Activated T-helper 1 cell treated with anti-CD3 and anti-CD28 coated beads, Interleukin-12 subunit alpha, Interleukin-12 subunit beta, Interleukin-2, Interleukin-4 antibody, amounts not matched to agents 30 ng/mL and 10 ng/mL and 1 ng/mL, durations not matched to agents 14 hours and 24 hours and 36 hours (primary cell): ENCODE results near the gene SPRED3. TPM values are rescaled to one million over a fixed set of nuclear protein-coding genes. Genes with fewer than 3 reads are reported as not detected.
"Not testable (repeated sequence)": the region's sequence is repeated elsewhere in the genome, so short reads cannot be mapped to it uniquely, and the experiment has no call there.

Source experiments
- DNase-seq: peaks from one replicate; pipeline ENCODE4 v3.0.0; 2021; ENCODE audit warnings: low spot score
- H3K27ac Mint-ChIP-seq: one replicate; pipeline ENCODE4 v1.8.0; 2021; ENCODE audit warnings: mild to moderate bottlenecking, mixed read lengths
- H3K27me3 Mint-ChIP-seq: one replicate; pipeline ENCODE4 v1.8.0; 2022; ENCODE audit warnings: mild to moderate bottlenecking, moderate library complexity, mixed read lengths; ENCODE audit not compliant: insufficient read depth
- H3K36me3 Mint-ChIP-seq: one replicate; pipeline ENCODE4 v1.8.0; 2021; ENCODE audit warnings: low read depth, mixed read lengths
- H3K4me1 Mint-ChIP-seq: one replicate; pipeline ENCODE4 v1.8.0; 2021; ENCODE audit warnings: low read depth, mixed read lengths
- H3K4me3 Mint-ChIP-seq: one replicate; pipeline ENCODE4 v1.8.0; 2021; ENCODE audit warnings: mild to moderate bottlenecking, moderate library complexity, mixed read lengths
- H3K9me3 Mint-ChIP-seq: one replicate; pipeline ENCODE4 v1.8.0; 2021; ENCODE audit warnings: mixed read lengths
- intact Hi-C: fragments of 100-400 bp; cut with micrococcal nuclease; formaldehyde crosslinking; loops from one replicate; pipeline ENCODE4 v1.15.1; 2024
- total RNA-seq: library from RNA; stranded (reverse); gene quantifications from 2 replicates; pipeline ENCODE4 v1.2.3, GENCODE V29; 2022

Gene SPRED3
- total RNA-seq, 1 donor from 2014 or later: 2.2 TPM

- DNase-seq: no peak
- Mint-ChIP-seq H3K4me1 (peaks cover 22% of the 10 kb centered on the region), H3K27me3 (peaks cover 34% of the 10 kb centered on the region), H3K9me3 (no peaks in the 10 kb centered on the region), H3K4me3 (peak overlapping the region; percentile 90), H3K36me3 (no peaks in the 10 kb centered on the region), H3K27ac (peak overlapping the region; percentile 22)
- intact Hi-C loops: no loop called here
Measured at GRCh38 chr19:38360839-38361631, 27.5 kb upstream of the SPRED3 start.

GRCh38 chr19:38361633-38362075, 26.8 kb upstream of the SPRED3 start:
- H3K9me3 Mint-ChIP-seq: no peaks in the 10 kb centered on the region
- intact Hi-C loops: loop anchor here (1.0 to 2.0 kb wide), 6 partner anchors 13 to 489 kb away; partner anchors contain the start of genes GGN, PSMD8, SIPA1L3 and SPRED3

GRCh38 chr19:38362076-38362945, 26.2 kb upstream of the SPRED3 start:
- intact Hi-C loops: loop anchor here (1.0 to 2.0 kb wide), 6 partner anchors 12 to 488 kb away; partner anchors contain the start of genes GGN, PSMD8, SIPA1L3 and SPRED3
- Mint-ChIP-seq H3K36me3 (no peaks in the 10 kb centered on the region), H3K27ac (peak overlapping the region; percentile 81), H3K9me3 (no peaks in the 10 kb centered on the region), H3K4me3 (peak overlapping the region; percentile 90), H3K27me3 (peaks cover 29% of the 10 kb centered on the region), H3K4me1 (peaks cover 22% of the 10 kb centered on the region)
- peak; percentile 84 for DNase-seq

More at GRCh38 chr19:38361633-38362075, 26.8 kb upstream of the SPRED3 start:
- Mint-ChIP-seq H3K36me3 (no peaks in the 10 kb centered on the region), H3K27ac (peak overlapping the region; percentile 61), H3K27me3 (peaks cover 30% of the 10 kb centered on the region), H3K4me3 (peak overlapping the region; percentile 90), H3K4me1 (peaks cover 22% of the 10 kb centered on the region)
- DNase-seq: peak; percentile 69

GRCh38 chr19:38362946-38363688, 25.4 kb upstream of the SPRED3 start:
- H3K4me1 Mint-ChIP-seq: peaks cover 22% of the 10 kb centered on the region
- intact Hi-C loops: loop anchor here (1.0 to 2.0 kb wide), 6 partner anchors 11 to 487 kb away; partner anchors contain the start of genes GGN, PSMD8, SIPA1L3 and SPRED3
- H3K27me3 Mint-ChIP-seq: peaks cover 26% of the 10 kb centered on the region
- not testable (repeated sequence) for DNase-seq, H3K9me3 Mint-ChIP-seq, H3K36me3 Mint-ChIP-seq, H3K27ac Mint-ChIP-seq
- peak overlapping the region; percentile 61 for H3K4me3 Mint-ChIP-seq

- intact Hi-C loops: no loop called here
- H3K27me3 Mint-ChIP-seq: peaks cover 6% of the 10 kb centered on the region
- no peak overlapping the region for H3K27ac Mint-ChIP-seq
- no peaks in the 10 kb centered on the region for H3K9me3 Mint-ChIP-seq
- H3K4me3 Mint-ChIP-seq: no peak overlapping the region
- peaks cover 6% of the 10 kb centered on the region for H3K4me1 Mint-ChIP-seq
- DNase-seq: no peak
- no peaks in the 10 kb centered on the region for H3K36me3 Mint-ChIP-seq
Measured at GRCh38 chr19:38367041-38367440, 21.5 kb upstream of the SPRED3 start.

- no peak for DNase-seq
- intact Hi-C loops: no loop called here
- no peaks in the 10 kb centered on the region for H3K9me3 Mint-ChIP-seq
Measured at GRCh38 chr19:38369584-38369983, 18.9 kb upstream of the SPRED3 start.

GRCh38 chr19:38370299-38370698, 18.2 kb upstream of the SPRED3 start:
- peaks cover 7% of the 10 kb centered on the region for H3K36me3 Mint-ChIP-seq
- H3K27me3 Mint-ChIP-seq: peaks cover 6% of the 10 kb centered on the region
- intact Hi-C loops: no loop called here
- no peak for DNase-seq
- no peaks in the 10 kb centered on the region for H3K9me3 Mint-ChIP-seq
- H3K4me1 Mint-ChIP-seq: peaks cover 13% of the 10 kb centered on the region
- no peak overlapping the region for H3K27ac Mint-ChIP-seq
- H3K4me3 Mint-ChIP-seq: no peak overlapping the region

More at GRCh38 chr19:38369584-38369983, 18.9 kb upstream of the SPRED3 start:
- peaks cover under 1% of the 10 kb centered on the region for H3K36me3 Mint-ChIP-seq
- H3K27ac Mint-ChIP-seq: no peak overlapping the region
- no peak overlapping the region for H3K4me3 Mint-ChIP-seq
- H3K4me1 Mint-ChIP-seq: peaks cover 6% of the 10 kb centered on the region
- peaks cover 6% of the 10 kb centered on the region for H3K27me3 Mint-ChIP-seq

GRCh38 chr19:38371081-38371480, 17.4 kb upstream of the SPRED3 start:
- Mint-ChIP-seq H3K27ac (no peak overlapping the region), H3K4me1 (peaks cover 21% of the 10 kb centered on the region), H3K9me3 (no peaks in the 10 kb centered on the region), H3K27me3 (peaks cover 6% of the 10 kb centered on the region), H3K4me3 (no peak overlapping the region), H3K36me3 (peaks cover 14% of the 10 kb centered on the region)
- intact Hi-C loops: no loop called here
- DNase-seq: no peak

GRCh38 chr19:38373907-38374331, 14.6 kb upstream of the SPRED3 start:
- H3K9me3 Mint-ChIP-seq: no peaks in the 10 kb centered on the region
- H3K4me3 Mint-ChIP-seq: peak overlapping the region; percentile 100
- DNase-seq: no peak
- peaks cover 6% of the 10 kb centered on the region for H3K27me3 Mint-ChIP-seq
- H3K27ac Mint-ChIP-seq: peak overlapping the region; percentile 93
- peaks cover 21% of the 10 kb centered on the region for H3K36me3 Mint-ChIP-seq
- peaks cover 31% of the 10 kb centered on the region for H3K4me1 Mint-ChIP-seq
- intact Hi-C loops: loop anchor here (1.0 kb wide), 12 partner anchors 12 to 525 kb away; partner anchors contain the start of genes EIF3K, NFKBIB, SIPA1L3 and SIRT2

- Mint-ChIP-seq H3K4me3 (peak within 1 kb of the TSS; percentile 100), H3K4me1 (peaks cover 31% of the 10 kb centered on the region), H3K27ac (peak within 1 kb of the TSS; percentile 99), H3K36me3 (peaks cover 27% of the 10 kb centered on the region), H3K9me3 (no peaks in the 10 kb centered on the region), H3K27me3 (peaks cover 3% of the 10 kb centered on the region)
- DNase-seq: peak; percentile 98
- intact Hi-C loops: loop anchor here (1.0 kb wide), 12 partner anchors 12 to 525 kb away; partner anchors contain the start of genes EIF3K, NFKBIB, SIPA1L3 and SIRT2
Measured at GRCh38 chr19:38374332-38375097, 14.0 kb upstream of the SPRED3 start, which contains the start of gene PSMD8. Gene PSMD8 (plus strand): TSS chr19:38374571. CDS start chr19:38374602, 31 bp downstream.

GRCh38 chr19:38375098-38375493, 13.4 kb upstream of the SPRED3 start:
- Mint-ChIP-seq H3K9me3 (no peaks in the 10 kb centered on the region), H3K36me3 (peaks cover 28% of the 10 kb centered on the region), H3K27me3 (peaks cover under 1% of the 10 kb centered on the region), H3K27ac (peak overlapping the region; percentile 99), H3K4me1 (peaks cover 31% of the 10 kb centered on the region), H3K4me3 (peak overlapping the region; percentile 100)
- intact Hi-C loops: no loop called here
- no peak for DNase-seq
